IMR-90 (cell line): Measurements from ENCODE around the gene SGK2. TPM values are rescaled to one million over a fixed set of nuclear protein-coding genes. Genes with fewer than 3 reads are reported as not detected.

Experiments
- ATAC-seq: fragments of 200-7000 bp; cut with Tn5 transposase; 2 replicates; pipeline ENCODE4 v1.9.1; 2020; ENCODE audit warnings: low read depth, mild to moderate bottlenecking, moderate library complexity
- BruUV-seq: library from RNA; stranded (reverse); fragments of 400-500 nt; replicated peaks from 2 replicates; lab custom pipeline; 2021; lab: Mats Ljungman, UMichigan
- CTCF ChIA-PET: fragments of 300-600 bp; formaldehyde crosslinking; extraction: SDS; loops from one replicate; lab custom pipeline; 2021; ENCODE audit warnings: antibody characterized with exemption; lab: Yijun Ruan, JAX
- POLR2A ChIA-PET: fragments of 300-600 bp; sonication (Branson Sonifier 250); formaldehyde crosslinking; loops from one replicate; lab custom pipeline; 2022; ENCODE audit warnings: antibody characterized with exemption; ENCODE audit not compliant: unreplicated experiment; lab: Charles Lee
- DNase-seq: peaks from one replicate; pipeline ENCODE4 v3.0.0; 2013
- H2AFZ ChIP-seq: replicated peaks from 2 replicates; pipeline ENCODE3; 2013; ENCODE audit warnings: low read length, mild to moderate bottlenecking; ENCODE audit not compliant: poor library complexity
- H2AK5ac ChIP-seq: 2 replicates; pipeline ENCODE4 v1.6.1; 2013; ENCODE audit warnings: low read depth, low read length, inconsistent platforms
- H2AK9ac ChIP-seq: replicated peaks from 2 replicates; pipeline ENCODE3; 2013; ENCODE audit warnings: mild to moderate bottlenecking, low read depth, low read length, moderate library complexity; ENCODE audit not compliant: poor library complexity
- H2BK120ac ChIP-seq: 2 replicates; pipeline ENCODE4 v1.6.1; 2013; ENCODE audit warnings: low read depth, low read length, inconsistent platforms
- H2BK15ac ChIP-seq: 3 replicates; pipeline ENCODE4 v1.6.1; 2013; ENCODE audit warnings: low read depth, low read length, inconsistent platforms
- H2BK20ac ChIP-seq: 2 replicates; pipeline ENCODE4 v1.6.1; 2013; ENCODE audit warnings: low read depth, mild to moderate bottlenecking, inconsistent platforms, low read length, moderate library complexity
- H2BK5ac ChIP-seq: 2 replicates; pipeline ENCODE4 v1.6.1; 2013; ENCODE audit warnings: mild to moderate bottlenecking, low read depth, low read length, inconsistent platforms; ENCODE audit not compliant: poor library complexity, severe bottlenecking
- H3K14ac ChIP-seq: replicated peaks from 2 replicates; pipeline ENCODE4 v1.6.1; 2013; ENCODE audit warnings: low read depth, low read length, inconsistent platforms
- H3K18ac ChIP-seq: 2 replicates; pipeline ENCODE4 v1.6.1; 2013; ENCODE audit warnings: low read depth, low read length, control low read depth
- H3K23ac ChIP-seq: 2 replicates; pipeline ENCODE4 v1.6.1; 2013; ENCODE audit warnings: low read depth, low read length, inconsistent platforms
- H3K27ac ChIP-seq: 2 replicates; pipeline ENCODE4 v1.5.1; 2013; ENCODE audit warnings: mild to moderate bottlenecking, control low read depth, low read length; ENCODE audit not compliant: insufficient read depth
- H3K27me3 ChIP-seq: 2 replicates; pipeline ENCODE4 v1.6.1; 2013; ENCODE audit warnings: low read length; ENCODE audit not compliant: control insufficient read depth, insufficient read depth
- H3K36me3 ChIP-seq: 2 replicates; pipeline ENCODE4 v1.6.1; 2013; ENCODE audit warnings: low read length, mixed read lengths; ENCODE audit not compliant: control insufficient read depth, insufficient read depth
- H3K4ac ChIP-seq: 2 replicates; pipeline ENCODE4 v1.6.1; 2013; ENCODE audit warnings: low read depth, low read length, inconsistent platforms
- H3K4me1 ChIP-seq: 2 replicates; pipeline ENCODE4 v1.6.1; 2013; ENCODE audit warnings: low read length, mixed read lengths; ENCODE audit not compliant: control insufficient read depth, insufficient read depth
- H3K4me2 ChIP-seq: 2 replicates; pipeline ENCODE4 v1.6.1; 2013; ENCODE audit warnings: low read depth, mild to moderate bottlenecking, control low read depth, low read length, moderate library complexity
- H3K4me3 ChIP-seq: 2 replicates; pipeline ENCODE4 v1.5.1; 2013; ENCODE audit warnings: low read depth, mild to moderate bottlenecking, control low read depth, low read length, moderate library complexity; ENCODE audit not compliant: insufficient read depth
- H3K56ac ChIP-seq: 2 replicates; pipeline ENCODE4 v1.6.1; 2013; ENCODE audit warnings: low read length, inconsistent platforms; ENCODE audit not compliant: insufficient read depth; ENCODE audit errors: extremely low read depth
- H3K79me1 ChIP-seq, 2 experiments: 2 replicates each; pipeline ENCODE4 v1.6.1; 2013; ENCODE audit warnings: low read length in 2 of 2, inconsistent platforms in 1 of 2, low read depth in 1 of 2
- H3K9ac ChIP-seq: 2 replicates; pipeline ENCODE4 v1.6.1; 2013; ENCODE audit warnings: low read depth, low read length, control low read depth
- H3K9me1 ChIP-seq: 2 replicates; pipeline ENCODE4 v1.6.1; 2013; ENCODE audit warnings: low read length, inconsistent platforms; ENCODE audit not compliant: insufficient read depth
- H3K9me3 ChIP-seq: 2 replicates; pipeline ENCODE4 v1.6.1; 2013; ENCODE audit warnings: low read length; ENCODE audit not compliant: control insufficient read depth, insufficient read depth
- H4K20me1 ChIP-seq: 2 replicates; pipeline ENCODE4 v1.6.1; 2013; ENCODE audit warnings: low read length, inconsistent platforms; ENCODE audit not compliant: insufficient read depth
- H4K5ac ChIP-seq: 2 replicates; pipeline ENCODE4 v1.6.1; 2013; ENCODE audit warnings: mild to moderate bottlenecking, low read depth, low read length, control low read depth
- H4K8ac ChIP-seq, 2 experiments: 2 replicates each; pipeline ENCODE4 v1.6.1; 2013; ENCODE audit warnings: low read depth in 2 of 2, low read length in 2 of 2, control low read depth in 1 of 2, inconsistent platforms in 1 of 2
- H4K91ac ChIP-seq: 2 replicates; pipeline ENCODE4 v1.6.1; 2013; ENCODE audit warnings: low read depth, low read length, inconsistent platforms; ENCODE audit not compliant: insufficient read depth
- RCOR1 ChIP-seq: IDR thresholded peaks from 2 replicates; pipeline ENCODE4 v1.6.1; 2012; ENCODE audit warnings: mild to moderate bottlenecking, low read length, improper control_type of control experiment; ENCODE audit not compliant: insufficient replicate concordance
- WGBS, 2 experiments: methylation state at CpG; one replicate each; pipeline versions ENCODE4 v1.1.5 to v1.1.7; 2013; ENCODE audit warnings: missing lambda C conversion rate in 2 of 2; ENCODE audit not compliant: insufficient read length in 1 of 2; ENCODE audit errors: extremely low coverage in 2 of 2; 5-methylcytosine and 5-hydroxymethylcytosine counted together
- dilution Hi-C: fragments of 300-500 bp; cut with HindIII; formaldehyde crosslinking; loops from one replicate; pipeline ENCODE4 v1.14.3; 2018; ENCODE audit warnings: low sequenced_read_pairs; ENCODE audit not compliant: unreplicated experiment
- in situ Hi-C: fragments of 300-500 bp; cut with MboI; formaldehyde crosslinking; loops from 3 replicates; pipeline ENCODE4 v1.14.3; 2019; ENCODE audit warnings: low sequenced_read_pairs, inconsistent platforms, mixed read lengths
- intact Hi-C: fragments of 100-400 bp; cut with micrococcal nuclease; formaldehyde crosslinking; loops from 2 replicates; pipeline ENCODE4 v1.10.0; 2022
- polyA plus RNA-seq, 3 experiments: library from polyadenylated mRNA; depleted of rRNA; stranded (reverse); fragments of >200 nt; gene quantifications; 2 replicates each; pipeline ENCODE4 v1.2.3, GENCODE V29; 2012; ENCODE audit warnings: low replicate concordance in 1 of 3
- total RNA-seq: library from RNA; depleted of rRNA; stranded (reverse); fragments of >200 nt; gene quantifications from 2 replicates; pipeline ENCODE4 v1.2.3, GENCODE V29; 2012
- TF ChIP-seq, protein P1 (sequence below): conservative IDR thresholded peaks from 2 replicates; pipeline ENCODE4 v1.5.1; 2012; ENCODE audit warnings: mild to moderate bottlenecking, low read depth, low read length, improper control_type of control experiment

Gene SGK2
- total and polyA plus RNA-seq, 2 of the 4 experiments (the other 2 are of a cell fraction) = under 0.01 to 0.10 TPM

DNA sequence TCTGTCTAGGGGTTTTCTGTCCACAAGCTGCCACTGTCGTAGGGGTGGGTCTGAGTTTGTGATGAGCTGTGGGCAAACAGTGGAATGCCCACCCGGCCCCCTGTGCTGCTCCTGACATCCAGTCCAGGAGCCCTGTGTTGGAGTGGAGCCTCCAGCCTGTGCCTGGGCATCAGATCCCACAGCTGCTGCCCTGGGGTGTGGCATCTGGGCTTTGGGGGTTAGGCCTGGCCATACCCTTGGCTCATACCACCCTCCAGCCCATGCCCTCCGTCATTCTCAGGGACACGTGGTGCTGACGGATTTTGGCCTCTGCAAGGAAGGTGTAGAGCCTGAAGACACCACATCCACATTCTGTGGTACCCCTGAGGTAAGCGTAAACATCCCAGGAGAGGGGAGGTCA, 12.9 kb downstream of the SGK2 start:
- H3K4me1 ChIP-seq = no peaks in the 10 kb centered on the region
- no peaks in the 10 kb centered on the region for H3K9me3 ChIP-seq
- no peak overlapping the region for H2BK15ac ChIP-seq
- H3K9ac ChIP-seq = no peak overlapping the region
- WGBS, 2 experiments = no CpG with 5 or more reads among the region's 6 CpGs
- H3K4ac ChIP-seq = no peak overlapping the region
- no peak for DNase-seq
- H3K18ac ChIP-seq = no peak overlapping the region
- no peak for ATAC-seq
- H3K27me3 ChIP-seq = peaks cover 16% of the 10 kb centered on the region
- ChIA-PET CTCF (no interaction called here), POLR2A (no interaction called here)
- H3K14ac ChIP-seq = no peak overlapping the region
- no peak overlapping the region for H2BK120ac ChIP-seq
- TF ChIP-seq, protein P1, sequence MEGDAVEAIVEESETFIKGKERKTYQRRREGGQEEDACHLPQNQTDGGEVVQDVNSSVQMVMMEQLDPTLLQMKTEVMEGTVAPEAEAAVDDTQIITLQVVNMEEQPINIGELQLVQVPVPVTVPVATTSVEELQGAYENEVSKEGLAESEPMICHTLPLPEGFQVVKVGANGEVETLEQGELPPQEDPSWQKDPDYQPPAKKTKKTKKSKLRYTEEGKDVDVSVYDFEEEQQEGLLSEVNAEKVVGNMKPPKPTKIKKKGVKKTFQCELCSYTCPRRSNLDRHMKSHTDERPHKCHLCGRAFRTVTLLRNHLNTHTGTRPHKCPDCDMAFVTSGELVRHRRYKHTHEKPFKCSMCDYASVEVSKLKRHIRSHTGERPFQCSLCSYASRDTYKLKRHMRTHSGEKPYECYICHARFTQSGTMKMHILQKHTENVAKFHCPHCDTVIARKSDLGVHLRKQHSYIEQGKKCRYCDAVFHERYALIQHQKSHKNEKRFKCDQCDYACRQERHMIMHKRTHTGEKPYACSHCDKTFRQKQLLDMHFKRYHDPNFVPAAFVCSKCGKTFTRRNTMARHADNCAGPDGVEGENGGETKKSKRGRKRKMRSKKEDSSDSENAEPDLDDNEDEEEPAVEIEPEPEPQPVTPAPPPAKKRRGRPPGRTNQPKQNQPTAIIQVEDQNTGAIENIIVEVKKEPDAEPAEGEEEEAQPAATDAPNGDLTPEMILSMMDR = no peak
- TF ChIP-seq RCOR1 = no peak
- H3K27ac ChIP-seq = no peak overlapping the region
- H2BK20ac ChIP-seq = no peak overlapping the region
- in situ Hi-C loops (no loop called here), dilution Hi-C loops (no loop called here), intact Hi-C loops (no loop called here)
- no peaks in the 10 kb centered on the region for H3K36me3 ChIP-seq
- H4K20me1 ChIP-seq = no peaks in the 10 kb centered on the region
- H3K4me3 ChIP-seq = no peak overlapping the region
- BruUV-seq = no TSS peak
- H4K91ac ChIP-seq = no peak overlapping the region
- H3K56ac ChIP-seq = no peak overlapping the region
- no peak overlapping the region for H2BK5ac ChIP-seq
- H3K23ac ChIP-seq = no peak overlapping the region
- H2AK5ac ChIP-seq = no peak overlapping the region
- H3K9me1 ChIP-seq = no peaks in the 10 kb centered on the region; the same call in 1 of the 2 replicates
- peak overlapping the region; percentile 21 for H2AFZ ChIP-seq
- H3K4me2 ChIP-seq = no peak overlapping the region
- H3K79me1 ChIP-seq = no peaks in the 10 kb centered on the region
- H4K5ac ChIP-seq = no peak overlapping the region
- no peak overlapping the region for H4K8ac ChIP-seq
- no peak overlapping the region for H2AK9ac ChIP-seq
